ENCODE results near the gene WSCD2. TPM values are rescaled to one million over a fixed set of nuclear protein-coding genes. Genes with fewer than 3 reads are reported as not detected.

Gene WSCD2
- polyA plus RNA-seq, 1 donor (not counting 4 experiments of a cell fraction or from before 2014, with no cell fraction given): not detected

GRCh38 chr12:108097160-108097911 is 31.8 kb upstream of the WSCD2 start:
- Histone ChIP-seq H3K79me2 (ENCODE audit: control insufficient read depth, insufficient read depth, low read length) (no peaks in the 10 kb centered on the region), H3K27me3 (ENCODE audit: control insufficient read depth, extremely low read depth, insufficient read depth, low read length) (no peaks in the 10 kb centered on the region), H3K4me2 (ENCODE audit: control insufficient read depth, extremely low read depth, insufficient read depth, low read depth, low read length) (no peak overlapping the region), H4K20me1 (ENCODE audit: control insufficient read depth, extremely low read depth, insufficient read depth, low read length) (no peaks in the 10 kb centered on the region), H3K9me1 (ENCODE audit: control insufficient read depth, extremely low read depth, insufficient read depth, low read length) (no peaks in the 10 kb centered on the region), H3K36me3 (ENCODE audit: control insufficient read depth in 2 of 2, extremely low read depth in 1 of 2, insufficient read depth in 2 of 2, low read length in 2 of 2) (no peaks in the 10 kb centered on the region), H3K9me3 (ENCODE audit: control insufficient read depth, low read depth, low read length) (no peaks in the 10 kb centered on the region), H3K9ac (ENCODE audit: control insufficient read depth, extremely low read depth, insufficient read depth, low read length) (no peak overlapping the region), H3K27ac (ENCODE audit: control insufficient read depth, insufficient read depth, low read length) (no peak overlapping the region), H3K4me3 (ENCODE audit: control insufficient read depth in 2 of 3, extremely low read depth in 1 of 3, insufficient read depth in 2 of 3, low read depth in 1 of 3, low read length in 3 of 3) (no peak overlapping the region), H2AFZ (ENCODE audit: control insufficient read depth, low read length) (no peak overlapping the region), H3K4me1 (ENCODE audit: control insufficient read depth, extremely low read depth, insufficient read depth, low read length) (no peaks in the 10 kb centered on the region)
- FAIRE-seq (no peak), DNase-seq (ENCODE audit: low read depth, low spot score) (no peak)
- TF ChIP-seq, protein P1, sequence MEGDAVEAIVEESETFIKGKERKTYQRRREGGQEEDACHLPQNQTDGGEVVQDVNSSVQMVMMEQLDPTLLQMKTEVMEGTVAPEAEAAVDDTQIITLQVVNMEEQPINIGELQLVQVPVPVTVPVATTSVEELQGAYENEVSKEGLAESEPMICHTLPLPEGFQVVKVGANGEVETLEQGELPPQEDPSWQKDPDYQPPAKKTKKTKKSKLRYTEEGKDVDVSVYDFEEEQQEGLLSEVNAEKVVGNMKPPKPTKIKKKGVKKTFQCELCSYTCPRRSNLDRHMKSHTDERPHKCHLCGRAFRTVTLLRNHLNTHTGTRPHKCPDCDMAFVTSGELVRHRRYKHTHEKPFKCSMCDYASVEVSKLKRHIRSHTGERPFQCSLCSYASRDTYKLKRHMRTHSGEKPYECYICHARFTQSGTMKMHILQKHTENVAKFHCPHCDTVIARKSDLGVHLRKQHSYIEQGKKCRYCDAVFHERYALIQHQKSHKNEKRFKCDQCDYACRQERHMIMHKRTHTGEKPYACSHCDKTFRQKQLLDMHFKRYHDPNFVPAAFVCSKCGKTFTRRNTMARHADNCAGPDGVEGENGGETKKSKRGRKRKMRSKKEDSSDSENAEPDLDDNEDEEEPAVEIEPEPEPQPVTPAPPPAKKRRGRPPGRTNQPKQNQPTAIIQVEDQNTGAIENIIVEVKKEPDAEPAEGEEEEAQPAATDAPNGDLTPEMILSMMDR (optimal IDR thresholded peaks at IDR 0.05 in 1 of 3, IDR thresholded peaks at IDR 0.05 in 1 of 3, conservative IDR thresholded peaks at IDR 0.05 in 1 of 3; ENCODE audit: extremely low read depth in 1 of 3, insufficient read depth in 2 of 3, low read length in 3 of 3): no peak
- TF ChIP-seq EZH2 (IDR thresholded peaks at IDR 0.05; ENCODE audit: low read length): no peak
- dilution Hi-C loops (cut with MboI; ENCODE audit: extremely low pct_ligation_motif_present, low sequenced_read_pairs): no loop called here

DNA sequence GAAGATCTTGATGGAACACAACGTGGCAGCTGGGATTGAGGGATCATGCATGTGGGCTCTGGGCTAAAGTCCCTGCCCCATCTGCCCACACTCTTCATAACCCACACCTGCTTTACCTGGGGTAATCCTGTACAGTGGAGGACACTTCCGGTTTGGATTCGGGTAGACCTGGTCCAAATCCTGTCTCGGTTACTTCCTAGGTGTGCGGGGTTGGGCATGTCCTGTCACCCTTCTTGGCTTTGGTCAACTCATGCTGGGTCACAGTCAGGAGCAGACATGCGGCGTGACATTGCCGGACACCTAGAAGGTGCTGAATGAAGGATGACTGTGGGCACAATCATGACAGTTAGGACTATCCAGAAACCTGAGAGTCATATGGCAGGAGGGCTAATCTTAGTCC is 30.7 kb upstream of the WSCD2 start:
- DNase-seq (ENCODE audit: low read depth, low spot score): no peak
- H3K27me3 ChIP-seq (ENCODE audit: control insufficient read depth, extremely low read depth, insufficient read depth, low read length): no peaks in the 10 kb centered on the region
- dilution Hi-C loops (cut with MboI; ENCODE audit: extremely low pct_ligation_motif_present, low sequenced_read_pairs): no loop called here
- no peaks in the 10 kb centered on the region for H3K9me1 ChIP-seq (ENCODE audit: control insufficient read depth, extremely low read depth, insufficient read depth, low read length)
- H3K4me2 ChIP-seq (ENCODE audit: control insufficient read depth, extremely low read depth, insufficient read depth, low read depth, low read length): no peak overlapping the region
- TF ChIP-seq EZH2 (IDR thresholded peaks at IDR 0.05; ENCODE audit: low read length): no peak
- no peaks in the 10 kb centered on the region for H3K79me2 ChIP-seq (ENCODE audit: control insufficient read depth, insufficient read depth, low read length)
- no peaks in the 10 kb centered on the region for H3K4me1 ChIP-seq (ENCODE audit: control insufficient read depth, extremely low read depth, insufficient read depth, low read length)
- no peak for FAIRE-seq
- H3K36me3 ChIP-seq (ENCODE audit: control insufficient read depth in 2 of 2, extremely low read depth in 1 of 2, insufficient read depth in 2 of 2, low read length in 2 of 2): no peaks in the 10 kb centered on the region
- H4K20me1 ChIP-seq (ENCODE audit: control insufficient read depth, extremely low read depth, insufficient read depth, low read length): no peaks in the 10 kb centered on the region
- no peaks in the 10 kb centered on the region for H3K9me3 ChIP-seq (ENCODE audit: control insufficient read depth, low read depth, low read length)
- no peak overlapping the region for H3K4me3 ChIP-seq (ENCODE audit: control insufficient read depth in 2 of 3, extremely low read depth in 1 of 3, insufficient read depth in 2 of 3, low read depth in 1 of 3, low read length in 3 of 3)
- no peak overlapping the region for H2AFZ ChIP-seq (ENCODE audit: control insufficient read depth, low read length)
- no peak overlapping the region for H3K27ac ChIP-seq (ENCODE audit: control insufficient read depth, insufficient read depth, low read length)
- no peak overlapping the region for H3K9ac ChIP-seq (ENCODE audit: control insufficient read depth, extremely low read depth, insufficient read depth, low read length)

DNA sequence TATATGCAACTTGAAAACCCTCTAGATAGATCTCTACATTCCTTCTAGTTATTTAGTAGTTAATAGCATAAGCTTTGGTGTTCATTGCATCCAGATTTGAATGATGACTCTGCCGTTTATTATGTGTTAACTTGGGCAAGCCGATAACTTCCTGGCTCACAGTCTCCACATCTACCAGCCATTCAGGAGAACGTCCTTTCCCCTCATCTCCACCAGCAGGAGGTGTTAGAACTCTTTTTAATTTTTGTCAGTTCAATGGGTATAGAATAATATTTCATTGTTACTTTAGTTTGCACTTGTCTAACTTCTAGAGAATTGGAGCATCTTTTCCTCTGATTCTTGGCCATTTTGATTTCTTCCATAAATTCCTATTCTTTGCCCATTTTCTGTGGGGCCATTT is 30.0 kb upstream of the WSCD2 start:
- H4K20me1 ChIP-seq (ENCODE audit: control insufficient read depth, extremely low read depth, insufficient read depth, low read length): no peaks in the 10 kb centered on the region
- no peak overlapping the region for H3K4me3 ChIP-seq (ENCODE audit: control insufficient read depth in 2 of 3, extremely low read depth in 1 of 3, insufficient read depth in 2 of 3, low read depth in 1 of 3, low read length in 3 of 3)
- no peaks in the 10 kb centered on the region for H3K9me1 ChIP-seq (ENCODE audit: control insufficient read depth, extremely low read depth, insufficient read depth, low read length)
- H3K27ac ChIP-seq (ENCODE audit: control insufficient read depth, insufficient read depth, low read length): no peak overlapping the region
- no peaks in the 10 kb centered on the region for H3K36me3 ChIP-seq (ENCODE audit: control insufficient read depth in 2 of 2, extremely low read depth in 1 of 2, insufficient read depth in 2 of 2, low read length in 2 of 2)
- dilution Hi-C loops (cut with MboI; ENCODE audit: extremely low pct_ligation_motif_present, low sequenced_read_pairs): no loop called here
- H3K9ac ChIP-seq (ENCODE audit: control insufficient read depth, extremely low read depth, insufficient read depth, low read length): no peak overlapping the region
- FAIRE-seq (no peak), DNase-seq (ENCODE audit: low read depth, low spot score) (no peak)
- H2AFZ ChIP-seq (ENCODE audit: control insufficient read depth, low read length): no peak overlapping the region
- H3K79me2 ChIP-seq (ENCODE audit: control insufficient read depth, insufficient read depth, low read length): no peaks in the 10 kb centered on the region
- TF ChIP-seq, protein P1 (optimal IDR thresholded peaks at IDR 0.05 in 1 of 3, IDR thresholded peaks at IDR 0.05 in 1 of 3, conservative IDR thresholded peaks at IDR 0.05 in 1 of 3; ENCODE audit: extremely low read depth in 1 of 3, insufficient read depth in 2 of 3, low read length in 3 of 3): peak in 2 of 3 experiments; percentile 36 to 47
- TF ChIP-seq EZH2 (IDR thresholded peaks at IDR 0.05; ENCODE audit: low read length): no peak
- H3K4me2 ChIP-seq (ENCODE audit: control insufficient read depth, extremely low read depth, insufficient read depth, low read depth, low read length): no peak overlapping the region
- no peaks in the 10 kb centered on the region for H3K9me3 ChIP-seq (ENCODE audit: control insufficient read depth, low read depth, low read length)
- no peaks in the 10 kb centered on the region for H3K4me1 ChIP-seq (ENCODE audit: control insufficient read depth, extremely low read depth, insufficient read depth, low read length)
- H3K27me3 ChIP-seq (ENCODE audit: control insufficient read depth, extremely low read depth, insufficient read depth, low read length): no peaks in the 10 kb centered on the region
